BE2C (cell line): ENCODE results near the gene ZNF787.

Experiments used
- DNase-seq: peaks from one replicate; pipeline ENCODE4 v3.0.0-alpha.2; 2020
- H3K27me3 ChIP-seq: fragments of 250-450 bp; sonication (Bioruptor Pico); 2 replicates; pipeline ENCODE4 v1.5.1; 2020; ENCODE audit warnings: mild to moderate bottlenecking
- H3K36me3 ChIP-seq: fragments of 250-450 bp; sonication (Bioruptor Pico); 2 replicates; pipeline ENCODE4 v1.5.1; 2020; ENCODE audit warnings: mild to moderate bottlenecking
- H3K4me1 ChIP-seq: fragments of 250-450 bp; sonication (Bioruptor Pico); 2 replicates; pipeline ENCODE4 v1.5.1; 2020
- H3K4me3 ChIP-seq: 2 replicates; pipeline ENCODE4 v1.5.1; 2011; ENCODE audit warnings: low read depth, low read length
- H3K9me3 ChIP-seq: fragments of 250-450 bp; sonication (Bioruptor Pico); 2 replicates; pipeline ENCODE4 v1.5.1; 2020
- CTCF ChIP-seq: IDR thresholded peaks from 2 replicates; pipeline ENCODE4 v1.5.1; 2012; ENCODE audit warnings: mild to moderate bottlenecking, low read depth, low read length

ZNF787 gene

GRCh38 chr19:56097776-56098175 is 23.3 kb downstream of the ZNF787 start:
- Histone ChIP-seq H3K36me3 (peaks cover 52% of the 10 kb centered on the region), H3K27me3 (no peaks in the 10 kb centered on the region), H3K9me3 (no peaks in the 10 kb centered on the region), H3K4me3 (no peak overlapping the region), H3K4me1 (no peaks in the 10 kb centered on the region)
- no peak for TF ChIP-seq CTCF
- DNase-seq: no peak

- no peaks in the 10 kb centered on the region for H3K9me3 ChIP-seq
- H3K4me3 ChIP-seq: no peak overlapping the region
- no peak for DNase-seq
- peaks cover 48% of the 10 kb centered on the region for H3K36me3 ChIP-seq
- H3K27me3 ChIP-seq: no peaks in the 10 kb centered on the region
- H3K4me1 ChIP-seq: no peaks in the 10 kb centered on the region
- no peak for TF ChIP-seq CTCF
These were observed 23.8 kb downstream of the ZNF787 start for GRCh38 chr19:56097306-56097705.

- peaks cover 41% of the 10 kb centered on the region for H3K36me3 ChIP-seq
- DNase-seq: no peak
- no peak overlapping the region for H3K4me3 ChIP-seq
- TF ChIP-seq CTCF: no peak
- H3K9me3 ChIP-seq: no peaks in the 10 kb centered on the region
- no peaks in the 10 kb centered on the region for H3K27me3 ChIP-seq
- no peaks in the 10 kb centered on the region for H3K4me1 ChIP-seq
These were observed 24.4 kb downstream of the ZNF787 start for GRCh38 chr19:56096665-56097064.

- no peak for DNase-seq
- Histone ChIP-seq H3K4me3 (no peak overlapping the region), H3K36me3 (peaks cover 30% of the 10 kb centered on the region), H3K27me3 (no peaks in the 10 kb centered on the region), H3K9me3 (no peaks in the 10 kb centered on the region), H3K4me1 (no peaks in the 10 kb centered on the region)
- no peak for TF ChIP-seq CTCF
These were observed 26.6 kb downstream of the ZNF787 start for GRCh38 chr19:56094449-56094848.

GRCh38 chr19:56092685-56093631 is 28.1 kb downstream of the ZNF787 start:
- no peak for DNase-seq
- Histone ChIP-seq H3K27me3 (no peaks in the 10 kb centered on the region), H3K9me3 (no peaks in the 10 kb centered on the region), H3K36me3 (peaks cover 28% of the 10 kb centered on the region), H3K4me1 (no peaks in the 10 kb centered on the region), H3K4me3 (no peak overlapping the region)
- no peak for TF ChIP-seq CTCF
